LHCN-M2 (cell line): Measurements from ENCODE around the gene C1orf174. TPM values are rescaled to one million over a fixed set of nuclear protein-coding genes. Genes with fewer than 3 reads are reported as not detected.

Experiments
- DNase-seq: peaks from one replicate; pipeline ENCODE4 v3.0.0-alpha.2; 2012; ENCODE audit warnings: low read depth
- total RNA-seq: library from RNA; depleted of rRNA; stranded (reverse); fragments of >200 nt; gene quantifications from 2 replicates; pipeline ENCODE4 v1.2.3, GENCODE V29; 2014

C1orf174 gene
- total RNA-seq, 1 experiment from 2014 or later, result 31.8 TPM

- no peak for DNase-seq
These were observed 10.1 kb upstream of the C1orf174 start for GRCh38 chr1:3910049-3910731.

- DNase-seq, result no peak
These were observed 9.5 kb upstream of the C1orf174 start for GRCh38 chr1:3909615-3910014.

GRCh38 chr1:3908886-3909517, 8.9 kb upstream of the C1orf174 start:
- DNase-seq, result no peak

- DNase-seq, result no peak
These were observed 7.6 kb upstream of the C1orf174 start for GRCh38 chr1:3907621-3908165.

GRCh38 chr1:3907031-3907534, 7.0 kb upstream of the C1orf174 start:
- DNase-seq, result peak; percentile 23

- no peak for DNase-seq
These were observed 6.6 kb upstream of the C1orf174 start for GRCh38 chr1:3906672-3907020.

GRCh38 chr1:3905953-3906671, 6.0 kb upstream of the C1orf174 start:
- no peak for DNase-seq

GRCh38 chr1:3905266-3905952, 5.3 kb upstream of the C1orf174 start:
- DNase-seq, result no peak

- no peak for DNase-seq
These were observed 4.7 kb upstream of the C1orf174 start for GRCh38 chr1:3904843-3905185.

- DNase-seq, result no peak
These were observed 4.2 kb upstream of the C1orf174 start for GRCh38 chr1:3904006-3904842.

GRCh38 chr1:3903141-3904005, 3.3 kb upstream of the C1orf174 start:
- DNase-seq, result peak; percentile 97

- peak; percentile 39 for DNase-seq
These were observed 2.6 kb upstream of the C1orf174 start for GRCh38 chr1:3902571-3903091.

- no peak for DNase-seq
These were observed 2.0 kb upstream of the C1orf174 start for GRCh38 chr1:3902111-3902511.

- peak; percentile 93 for DNase-seq
These were observed 977 bp upstream of the C1orf174 start for GRCh38 chr1:3900969-3901529.

GRCh38 chr1:3899754-3900149, 320 bp downstream of the C1orf174 start:
- DNase-seq, result peak; percentile 37

GRCh38 chr1:3898994-3899753, 898 bp downstream of the C1orf174 start:
- no peak for DNase-seq

GRCh38 chr1:3898475-3898735, 1.7 kb downstream of the C1orf174 start:
- no peak for DNase-seq

GRCh38 chr1:3896396-3897000, 3.6 kb downstream of the C1orf174 start:
- peak; percentile 56 for DNase-seq

GRCh38 chr1:3895951-3896325, 4.1 kb downstream of the C1orf174 start:
- DNase-seq, result no peak
